Cerebellar cortex (tissue), 1 donor: Measurements from ENCODE around the gene SCD5.

Experiments used
- DNase-seq: peaks from one replicate; pipeline ENCODE4 v3.0.0-alpha.2; 2015; ENCODE audit warnings: low spot score

SCD5 gene

DNA sequence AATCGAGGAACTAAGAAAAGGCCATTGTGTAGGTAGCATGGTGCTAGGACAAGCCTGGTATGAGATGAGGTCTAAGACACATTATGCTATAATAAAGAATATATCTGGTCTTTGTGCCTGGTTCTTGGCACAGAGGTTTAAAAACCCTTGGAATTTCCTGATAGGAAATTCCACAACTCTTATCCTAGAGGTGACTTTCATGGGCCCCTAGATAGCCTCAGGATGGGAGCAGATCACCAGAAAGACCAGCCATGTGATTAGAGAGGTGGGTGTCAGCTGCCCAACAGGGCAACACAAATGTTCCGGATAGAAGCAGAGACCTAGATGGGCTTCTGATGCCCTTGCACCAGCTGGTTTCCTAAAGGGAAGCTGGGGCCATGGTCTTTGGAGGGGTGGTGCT, 107.2 kb downstream of the SCD5 start:
- DNase-seq = no peak

DNA sequence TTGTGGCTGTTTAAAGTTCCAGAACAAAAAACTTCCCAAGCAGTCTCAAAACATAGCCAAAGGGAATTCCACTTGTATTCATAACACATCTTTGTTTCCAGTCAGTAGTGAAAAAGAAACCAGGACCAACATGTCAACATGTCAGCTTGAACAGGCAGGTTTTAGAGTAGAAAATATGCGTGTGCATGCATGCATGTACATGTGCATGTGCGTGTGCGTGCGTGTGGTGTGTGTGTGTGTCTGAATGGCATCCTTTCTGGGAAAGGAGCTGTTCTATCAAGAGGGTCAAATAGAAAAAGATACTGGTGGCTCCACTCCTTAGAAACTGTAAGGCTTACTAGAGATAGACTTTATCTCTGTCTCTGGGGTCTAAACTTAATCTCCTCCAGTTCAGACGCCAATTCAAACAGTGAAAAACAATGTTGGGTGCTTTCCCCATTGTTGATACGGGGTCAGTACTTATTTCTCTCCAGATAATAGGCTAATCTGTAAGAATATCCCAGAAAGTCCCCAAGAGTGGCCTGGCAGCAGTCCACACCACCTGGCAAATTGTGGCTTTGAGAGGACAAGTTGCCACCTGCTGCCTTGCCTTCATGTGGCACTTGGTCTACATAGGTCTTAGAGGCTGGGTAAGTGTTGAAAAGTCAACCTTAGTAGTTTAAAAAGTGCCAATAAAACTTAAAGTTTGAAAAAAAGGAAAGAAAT, 110.4 kb downstream of the SCD5 start:
- DNase-seq = no peak

DNA sequence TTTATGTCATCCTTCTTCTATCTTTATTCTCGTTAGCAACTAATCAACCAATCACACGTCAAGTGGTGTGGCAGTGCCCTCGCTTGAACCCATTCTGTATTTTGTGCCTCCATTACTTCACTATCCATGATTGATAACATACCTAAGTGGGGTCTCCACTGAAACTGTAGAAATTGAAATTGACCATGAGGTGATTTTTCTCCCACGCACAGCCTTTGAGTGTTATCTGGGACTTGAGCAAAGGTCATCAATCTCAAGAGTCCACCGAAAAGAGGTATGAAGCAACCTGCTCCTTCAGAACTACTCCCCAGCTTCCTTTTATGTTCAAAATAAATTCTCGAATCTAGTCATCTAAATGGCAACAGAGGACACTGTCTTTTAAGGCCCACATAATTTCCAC, 111.1 kb downstream of the SCD5 start:
- no peak for DNase-seq

DNA sequence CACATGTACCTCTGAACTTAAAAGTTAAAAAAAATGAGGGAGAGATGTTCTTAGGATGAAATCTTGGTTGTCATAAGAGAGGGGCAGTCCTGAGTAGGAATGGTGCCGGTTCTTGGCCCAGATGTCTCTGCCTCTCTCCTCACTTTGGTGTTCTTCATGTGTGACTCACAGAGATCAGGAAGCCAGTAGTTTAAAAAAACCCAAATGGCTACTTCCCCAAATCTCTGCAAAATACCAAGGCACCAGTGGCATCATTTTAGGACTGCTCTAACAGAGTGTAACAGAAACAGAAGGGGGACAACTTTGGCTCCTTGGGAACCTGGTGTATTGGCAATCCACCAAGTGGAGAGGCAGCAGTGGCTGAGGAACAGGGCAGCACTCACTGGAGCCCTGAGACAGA, 116.8 kb downstream of the SCD5 start:
- no peak for DNase-seq

DNA sequence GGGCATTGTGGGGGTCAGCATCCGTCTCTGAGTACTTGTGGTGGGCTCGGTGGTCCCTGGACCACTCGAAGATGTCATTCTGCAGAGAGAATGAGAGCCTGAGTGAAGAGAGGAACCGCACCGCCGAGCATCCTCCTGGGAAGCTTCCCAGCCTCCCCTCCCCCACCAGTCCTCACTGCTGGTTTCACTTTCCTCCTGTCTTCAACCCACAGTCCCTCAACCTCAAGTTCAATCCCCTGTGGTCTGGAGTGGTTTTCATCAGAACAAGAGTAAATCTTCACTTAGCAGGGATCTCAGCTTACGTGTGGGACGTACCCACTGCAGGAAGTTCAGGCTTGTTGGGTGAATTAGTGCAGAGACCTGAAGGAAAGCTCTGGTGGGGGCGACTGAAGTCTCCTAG, 117.8 kb downstream of the SCD5 start:
- no peak for DNase-seq

DNA sequence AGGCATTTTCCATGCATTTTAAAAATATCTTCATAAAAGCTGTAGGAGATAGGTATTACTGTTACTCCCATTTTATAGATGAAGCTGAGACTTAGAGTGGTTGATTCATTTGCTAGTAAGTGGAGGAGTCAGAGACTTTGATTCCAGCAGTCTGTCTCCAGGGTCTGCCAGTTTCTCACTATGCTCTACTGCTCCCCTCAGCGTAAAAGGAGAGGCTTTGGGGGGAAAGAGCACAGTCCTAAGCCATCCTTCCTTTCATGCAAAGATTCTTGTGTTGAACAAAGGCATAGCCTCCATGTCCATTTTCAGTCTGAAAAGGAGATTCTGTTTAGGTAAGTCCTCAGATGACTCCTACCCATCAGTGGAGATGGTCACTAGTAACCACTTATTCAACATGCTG, 119.1 kb downstream of the SCD5 start:
- no peak for DNase-seq

DNA sequence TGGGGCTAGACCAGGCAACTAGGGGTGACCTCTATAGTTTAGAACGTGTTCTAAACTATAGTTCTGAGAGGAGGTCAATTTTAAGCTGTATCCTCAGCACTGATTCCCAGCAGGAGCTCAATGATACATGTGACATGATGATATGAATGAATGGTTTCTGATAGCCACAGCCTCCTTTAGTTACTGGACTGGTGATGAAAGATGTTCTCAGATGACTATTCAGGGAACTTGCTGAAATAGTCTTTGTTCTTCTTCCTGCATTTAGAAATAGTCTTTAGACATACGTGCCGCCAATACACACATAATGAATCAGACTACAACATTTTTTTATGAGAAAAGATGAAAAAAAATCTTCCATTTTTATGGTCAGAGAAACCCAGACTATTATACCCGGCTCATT, 120.5 kb downstream of the SCD5 start:
- DNase-seq = no peak

DNA sequence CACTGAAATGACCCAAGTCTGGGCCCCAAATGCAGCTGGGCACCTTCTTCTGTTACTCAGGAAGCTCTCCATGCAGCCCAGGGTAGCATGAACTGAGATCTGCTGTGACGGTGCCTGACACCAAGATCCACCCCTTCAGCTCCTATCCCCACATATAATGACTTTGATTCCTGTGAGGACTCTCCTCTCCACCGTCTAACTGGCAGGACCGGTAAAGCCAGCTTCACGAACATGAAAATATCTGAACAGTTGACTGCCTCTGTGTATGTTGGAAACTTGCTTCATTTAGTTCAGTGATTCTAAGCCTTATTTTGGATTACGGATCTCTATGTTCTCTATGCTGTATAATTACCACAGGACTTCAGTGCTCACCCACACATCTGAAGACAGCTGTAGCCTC, 121.3 kb downstream of the SCD5 start:
- DNase-seq = no peak

DNA sequence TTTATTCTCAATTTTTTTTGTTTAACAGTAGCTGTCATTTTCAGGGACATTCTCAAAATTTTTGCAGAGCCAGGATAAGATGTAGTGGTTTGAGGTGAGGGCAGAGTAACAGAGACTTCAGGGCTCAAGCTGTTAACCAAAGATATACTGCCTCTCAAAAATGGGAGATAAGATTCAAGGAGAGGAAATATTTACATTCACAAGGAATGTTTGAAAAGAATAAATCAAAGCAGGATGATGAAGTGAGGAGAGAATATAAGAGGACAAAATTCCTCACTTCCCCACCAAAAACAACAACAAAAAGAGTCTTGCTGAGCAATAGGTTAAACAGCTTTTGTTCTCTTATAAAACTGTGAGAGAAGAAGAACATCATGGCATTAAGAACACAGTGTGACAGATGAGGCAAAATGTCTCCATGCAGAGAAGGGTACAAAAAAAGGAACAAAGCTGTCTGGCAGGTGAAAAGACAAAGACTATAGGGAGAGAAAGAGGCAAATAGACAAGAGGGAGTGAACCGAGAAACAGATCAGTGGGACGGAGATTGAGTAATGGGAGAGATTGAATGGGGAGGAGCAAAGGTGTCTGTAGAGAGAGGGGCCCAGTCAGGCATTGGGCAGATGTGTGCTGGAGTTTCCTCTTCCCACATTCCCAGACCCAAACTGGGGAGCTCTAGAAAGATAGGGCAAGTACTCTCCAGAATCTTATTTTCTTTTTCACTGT, 130.7 kb downstream of the SCD5 start:
- no peak for DNase-seq

DNA sequence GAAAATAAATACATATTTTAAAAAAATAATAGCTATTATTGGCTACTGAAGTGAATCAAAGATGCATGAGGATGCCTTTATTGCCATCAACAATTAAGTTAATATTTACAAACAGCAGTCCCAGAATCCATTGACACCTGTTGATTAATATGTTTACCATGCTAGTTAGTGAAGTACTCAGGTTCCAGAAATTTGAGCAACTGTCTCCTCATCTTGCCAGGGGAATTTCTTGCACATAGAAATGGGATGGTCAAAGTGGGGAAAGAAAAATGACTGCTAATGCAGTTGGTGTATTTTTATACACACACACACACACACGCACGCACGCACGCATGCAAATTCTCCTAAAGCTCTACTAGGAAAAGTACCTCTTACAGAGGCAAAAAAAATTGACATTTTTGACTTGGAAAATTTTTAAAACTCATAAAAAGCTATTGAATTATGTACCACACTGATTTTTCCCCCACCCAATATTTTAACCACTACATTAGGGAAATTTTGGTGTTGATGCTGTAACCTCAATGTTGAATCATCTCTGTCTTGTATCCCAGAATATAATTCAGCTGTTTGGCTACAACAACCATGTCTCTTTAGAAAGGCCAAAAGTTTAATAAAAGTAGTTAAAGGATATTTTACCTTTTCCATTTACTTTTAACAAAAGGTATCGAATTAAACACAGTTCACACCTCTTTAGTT, 131.5 kb downstream of the SCD5 start:
- DNase-seq = no peak

DNA sequence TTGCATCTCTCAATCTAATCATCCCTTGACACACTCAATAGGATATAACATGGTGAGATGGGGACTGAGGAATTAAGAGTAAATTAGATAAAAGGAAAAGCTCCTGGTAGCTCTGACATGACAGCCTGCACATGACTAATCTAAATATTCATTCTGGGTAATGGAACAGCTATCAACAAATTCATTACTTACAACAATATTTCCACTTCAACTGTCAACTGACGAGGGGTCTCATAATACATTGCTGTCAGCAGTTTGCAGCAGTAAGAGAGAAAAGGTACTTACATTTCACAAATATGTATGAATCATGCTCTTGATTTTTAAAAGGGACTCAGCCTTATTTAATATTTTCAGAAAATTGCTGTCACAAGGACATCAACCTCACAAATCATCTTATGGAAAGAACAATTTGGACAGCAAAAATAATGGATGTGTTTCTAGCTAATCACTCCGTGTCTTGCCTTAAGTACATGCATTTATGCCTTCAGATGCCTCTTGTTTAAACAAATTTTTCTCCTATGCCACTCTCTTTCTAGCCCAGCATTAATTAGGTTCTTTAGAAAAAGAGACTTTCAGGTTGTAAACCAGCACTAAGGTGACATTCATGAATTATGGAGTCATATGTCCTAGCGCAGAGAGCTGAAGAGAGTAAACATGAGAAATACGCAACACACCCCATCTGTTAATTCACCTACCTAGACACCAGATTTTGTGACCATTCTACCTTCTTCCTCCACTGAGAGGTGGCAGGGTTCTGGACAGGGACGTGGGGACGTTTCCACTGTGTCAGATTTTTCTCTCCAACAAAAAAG, 137.2 kb downstream of the SCD5 start:
- DNase-seq = no peak

DNA sequence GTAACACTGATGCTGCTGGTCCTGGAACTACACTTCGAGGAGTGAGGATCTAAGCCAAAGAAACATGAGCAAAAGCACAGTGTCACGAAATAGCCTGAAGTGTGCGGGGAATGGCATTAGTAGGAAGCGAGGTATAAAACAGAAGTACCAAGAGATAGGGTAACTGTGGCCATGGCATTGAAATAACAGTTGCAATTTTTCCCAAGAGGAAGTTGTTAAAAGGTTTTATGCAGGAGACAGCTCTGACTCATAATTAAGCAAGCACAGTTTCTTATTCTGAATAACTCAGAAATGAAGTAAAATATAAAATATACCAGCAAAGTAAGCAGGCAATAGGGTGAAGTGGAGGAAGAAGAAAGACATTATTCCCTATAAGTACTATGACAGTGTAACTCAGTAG, 146.5 kb downstream of the SCD5 start:
- no peak for DNase-seq

DNA sequence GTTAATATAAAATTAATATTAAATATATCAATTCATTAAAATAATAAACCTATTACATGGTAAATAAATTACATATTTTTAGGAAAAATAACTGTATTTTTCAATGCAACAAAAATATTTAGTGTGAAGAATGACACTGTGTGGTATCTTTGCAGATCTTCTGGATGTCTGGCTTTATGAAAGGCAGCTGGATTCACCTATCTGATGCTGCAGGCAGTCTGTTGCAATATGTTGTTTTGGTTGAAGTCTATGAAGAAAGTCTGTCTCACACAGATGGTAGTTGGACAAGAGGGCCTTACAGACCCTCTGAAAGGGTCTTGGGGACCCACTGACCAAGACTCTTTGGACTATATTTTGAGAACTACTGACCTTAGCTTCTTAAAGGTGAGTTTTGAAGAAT, 147.7 kb downstream of the SCD5 start:
- DNase-seq = no peak

DNA sequence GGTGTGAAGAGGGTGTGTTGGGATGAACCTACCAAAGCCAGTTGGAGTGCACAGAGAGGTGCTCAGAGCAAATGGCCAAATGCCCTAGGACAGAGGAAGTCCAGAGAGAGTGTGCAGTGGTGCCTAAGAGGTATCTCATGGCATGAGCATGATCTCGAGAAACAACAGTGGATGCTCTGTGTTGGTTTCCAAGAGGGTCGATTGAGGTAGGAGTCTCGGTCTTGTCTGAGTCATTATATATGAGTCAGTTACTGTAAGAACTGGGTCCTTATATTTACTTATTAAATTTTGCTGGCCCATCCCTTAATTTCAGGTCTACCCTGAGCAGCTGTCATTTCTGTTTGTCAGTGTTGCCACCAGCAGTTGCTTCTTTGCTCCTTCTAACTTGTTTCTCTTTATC, 150.2 kb downstream of the SCD5 start:
- no peak for DNase-seq

DNA sequence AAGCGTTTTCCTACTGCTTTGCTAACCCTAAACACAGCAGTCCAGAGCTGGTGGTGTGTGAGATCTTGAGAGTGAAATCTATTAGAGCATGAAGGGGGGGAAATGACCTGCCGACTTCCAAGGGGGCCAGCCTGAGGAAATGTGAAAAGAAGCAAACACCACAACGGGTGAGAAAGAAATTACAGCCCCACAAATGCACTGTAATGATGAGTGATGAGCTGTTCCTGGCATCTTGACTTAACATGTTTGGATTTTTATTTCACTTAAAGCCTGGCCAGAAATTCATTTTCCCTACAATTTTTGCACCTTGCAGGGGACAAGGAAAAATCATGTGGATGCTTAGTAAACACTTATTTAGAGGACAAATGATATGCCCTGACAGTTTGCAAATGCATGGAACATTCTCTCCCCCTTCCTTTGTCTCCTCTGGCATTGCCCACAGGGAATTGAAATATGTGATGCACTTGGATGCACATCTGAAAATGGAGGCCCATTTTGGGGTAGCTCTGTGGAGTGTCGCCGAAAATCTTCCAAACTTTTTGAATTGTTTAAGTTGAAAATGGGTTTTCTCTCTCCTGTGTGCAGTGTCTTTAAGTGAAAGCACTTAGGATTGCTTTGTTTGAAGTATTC, 152.5 kb downstream of the SCD5 start:
- DNase-seq = no peak

DNA sequence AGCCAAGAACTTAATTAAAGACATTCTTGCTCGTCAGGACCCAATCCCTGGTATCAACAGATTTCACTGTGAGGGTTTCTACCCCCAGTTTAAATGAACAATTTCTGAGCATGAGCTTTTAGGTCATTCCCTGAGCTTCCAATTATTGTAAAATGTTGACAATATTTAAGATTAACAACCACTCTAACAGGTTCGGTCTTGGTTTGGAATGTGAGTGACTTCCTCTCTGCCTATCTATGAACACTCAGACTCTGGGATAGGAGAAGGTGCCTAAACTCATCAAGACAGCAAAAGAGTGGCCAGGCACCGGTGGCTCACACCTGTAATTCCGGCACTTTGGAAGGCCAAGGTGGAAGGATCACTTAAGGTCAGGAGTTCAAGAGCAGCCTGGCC, 153.9 kb downstream of the SCD5 start:
- no peak for DNase-seq

DNA sequence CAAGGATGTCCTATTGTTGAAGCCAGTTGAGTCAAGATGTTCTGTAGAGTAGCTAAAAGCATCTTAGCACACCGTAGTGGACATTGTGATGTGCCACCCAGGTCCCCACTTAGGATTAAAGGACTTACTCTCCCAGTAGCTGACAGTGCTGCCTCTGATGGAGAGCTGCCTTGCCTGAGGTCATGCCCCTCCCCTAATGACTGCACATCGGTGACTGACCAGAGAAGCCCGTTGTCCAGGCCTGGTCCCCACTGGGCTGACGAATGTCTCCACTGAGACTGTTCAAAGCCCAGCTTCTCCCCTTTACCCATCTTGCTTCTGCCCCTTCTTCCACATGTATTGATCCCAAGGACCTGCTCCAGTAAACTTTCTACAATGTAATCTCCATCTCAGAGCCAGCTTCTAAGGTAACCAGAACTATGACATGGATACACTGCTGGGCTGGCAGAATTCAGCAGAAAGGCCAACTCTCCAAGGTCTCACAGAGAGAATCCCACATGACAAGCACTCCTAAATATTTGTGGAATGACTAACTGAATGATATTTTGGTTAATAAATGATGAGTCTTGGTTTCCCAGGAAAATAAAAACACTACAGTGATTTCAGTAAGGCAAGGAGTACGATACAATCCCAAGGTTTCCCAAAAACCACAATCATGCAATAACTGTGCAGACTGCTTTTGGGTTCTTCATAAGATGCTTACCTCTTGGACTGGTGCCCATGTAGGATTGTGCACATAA, 154.4 kb downstream of the SCD5 start:
- no peak for DNase-seq

DNA sequence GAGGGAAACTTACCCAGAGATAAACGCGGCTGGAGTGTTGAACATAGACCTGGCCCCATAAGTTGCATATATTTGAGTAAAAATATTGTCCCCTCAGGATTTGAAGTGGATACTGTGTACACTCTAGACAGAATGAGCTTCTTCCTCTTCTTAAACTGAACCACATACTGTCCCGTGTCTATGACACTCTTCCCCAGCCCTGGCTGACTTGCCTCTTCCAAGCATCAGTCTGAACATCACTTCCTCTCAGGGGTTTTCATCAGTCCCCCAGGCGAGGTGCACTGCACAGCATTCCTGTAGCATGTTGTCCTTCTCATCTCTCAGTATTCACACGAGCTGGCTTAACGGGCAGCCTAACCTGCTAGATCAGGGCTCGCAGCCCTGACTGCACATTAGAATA, 156.3 kb downstream of the SCD5 start:
- no peak for DNase-seq

DNA sequence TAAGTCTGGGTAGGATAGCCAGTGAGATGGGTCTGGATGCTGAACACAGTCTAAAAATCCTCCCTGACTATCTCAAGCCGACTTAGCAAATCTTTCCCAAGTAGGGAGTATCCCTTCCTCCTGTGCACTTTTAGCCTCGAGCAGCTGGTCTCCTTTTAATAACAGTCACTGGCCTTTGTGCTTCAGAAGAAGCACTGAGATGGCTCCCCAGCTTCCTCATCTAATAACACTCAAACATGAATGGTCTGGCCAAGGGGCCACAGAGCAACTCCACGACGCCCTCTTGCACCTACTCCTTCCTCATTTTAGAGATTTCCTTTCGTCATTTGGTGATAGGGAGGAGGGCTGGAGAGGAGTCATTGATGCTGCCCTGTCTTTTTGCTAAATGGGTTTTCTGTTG, 158.1 kb downstream of the SCD5 start:
- DNase-seq = no peak

DNA sequence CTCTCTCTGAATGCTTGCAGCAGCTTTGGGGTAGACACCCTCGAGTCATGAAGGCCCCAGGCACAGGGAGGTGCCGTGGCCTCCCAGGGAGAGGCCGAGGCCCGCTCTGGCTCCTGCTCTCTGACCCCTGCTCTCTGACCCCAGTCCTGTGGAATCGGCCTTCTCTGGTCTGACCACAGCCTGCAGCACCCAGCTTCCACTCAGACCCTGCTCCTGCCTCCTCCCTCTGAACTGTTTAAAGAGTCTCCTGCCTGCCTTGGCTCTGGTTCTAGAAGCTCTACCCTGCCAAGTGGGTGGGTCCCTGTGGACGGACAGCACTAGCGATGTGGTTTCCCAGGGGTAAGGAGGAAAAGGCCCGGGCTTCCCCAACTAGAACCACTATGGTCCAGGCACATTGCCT, 158.6 kb downstream of the SCD5 start:
- DNase-seq = no peak

DNA sequence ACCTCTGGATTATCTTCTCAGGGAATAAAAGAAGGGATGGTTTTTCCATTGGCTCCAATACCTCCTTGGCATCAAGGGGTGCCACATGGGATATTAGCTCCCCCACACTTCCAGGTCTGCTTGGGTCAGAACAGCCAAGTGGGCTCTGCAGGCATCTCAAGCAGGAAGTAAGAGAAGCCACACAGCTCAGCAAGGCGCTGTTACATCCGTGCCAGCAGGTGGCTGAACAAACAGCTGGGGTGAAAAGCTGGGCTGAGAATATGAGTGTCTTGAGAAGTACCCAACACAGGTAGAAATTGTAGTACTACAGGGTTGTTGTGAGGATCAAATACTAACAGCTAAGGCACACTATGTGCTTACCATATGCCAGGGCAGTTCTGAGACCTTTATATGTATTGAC, 160.1 kb downstream of the SCD5 start:
- DNase-seq = no peak
